ENCODE results near the gene CHST9.
"Not testable (repeated sequence)": the region's sequence is repeated elsewhere in the genome, so short reads cannot be mapped to it uniquely, and the experiment has no call there.

CHST9 gene

DNA sequence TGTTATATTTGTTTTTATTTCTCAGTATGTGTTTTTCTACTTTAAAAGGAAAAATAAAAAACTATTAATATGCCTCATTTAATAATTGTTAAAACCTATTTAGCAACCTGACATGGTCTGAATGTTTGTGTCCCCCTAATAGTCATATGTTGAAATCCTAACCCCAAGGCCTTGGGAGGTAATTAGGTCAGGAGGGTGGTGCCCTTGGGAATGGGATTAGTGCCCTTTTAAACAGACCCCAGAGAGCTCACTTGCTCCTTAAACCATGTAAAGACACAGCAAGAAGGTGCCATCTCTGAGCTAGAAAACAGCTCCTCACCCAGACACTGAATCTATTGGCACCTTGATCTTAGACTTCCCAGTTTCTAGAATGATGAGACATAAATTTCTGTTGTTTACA lies 71.8 kb downstream of the CHST9 start:
- no peak overlapping the region for H3K27ac ChIP-seq
- TF ChIP-seq, protein P1, sequence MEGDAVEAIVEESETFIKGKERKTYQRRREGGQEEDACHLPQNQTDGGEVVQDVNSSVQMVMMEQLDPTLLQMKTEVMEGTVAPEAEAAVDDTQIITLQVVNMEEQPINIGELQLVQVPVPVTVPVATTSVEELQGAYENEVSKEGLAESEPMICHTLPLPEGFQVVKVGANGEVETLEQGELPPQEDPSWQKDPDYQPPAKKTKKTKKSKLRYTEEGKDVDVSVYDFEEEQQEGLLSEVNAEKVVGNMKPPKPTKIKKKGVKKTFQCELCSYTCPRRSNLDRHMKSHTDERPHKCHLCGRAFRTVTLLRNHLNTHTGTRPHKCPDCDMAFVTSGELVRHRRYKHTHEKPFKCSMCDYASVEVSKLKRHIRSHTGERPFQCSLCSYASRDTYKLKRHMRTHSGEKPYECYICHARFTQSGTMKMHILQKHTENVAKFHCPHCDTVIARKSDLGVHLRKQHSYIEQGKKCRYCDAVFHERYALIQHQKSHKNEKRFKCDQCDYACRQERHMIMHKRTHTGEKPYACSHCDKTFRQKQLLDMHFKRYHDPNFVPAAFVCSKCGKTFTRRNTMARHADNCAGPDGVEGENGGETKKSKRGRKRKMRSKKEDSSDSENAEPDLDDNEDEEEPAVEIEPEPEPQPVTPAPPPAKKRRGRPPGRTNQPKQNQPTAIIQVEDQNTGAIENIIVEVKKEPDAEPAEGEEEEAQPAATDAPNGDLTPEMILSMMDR (conservative IDR thresholded peaks at IDR 0.05) = no peak

DNA sequence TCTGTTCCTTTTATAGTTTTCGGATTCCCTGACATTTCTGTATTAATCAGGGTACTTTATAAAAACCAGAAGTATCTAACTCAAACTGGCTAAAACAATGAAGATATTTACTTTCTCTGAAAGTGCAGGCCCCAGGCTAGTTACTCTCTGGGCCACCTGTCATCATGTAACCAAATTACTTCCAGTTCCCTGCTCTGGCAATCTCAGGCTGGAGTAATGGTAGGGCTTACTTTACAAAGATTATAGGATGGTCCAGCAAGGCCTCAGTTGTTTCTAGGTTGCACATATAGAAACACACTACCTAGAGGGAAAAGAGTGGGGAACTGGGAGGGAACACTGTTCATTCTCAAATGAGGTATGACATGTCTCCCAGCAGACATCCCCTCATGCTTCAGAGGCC lies 74.8 kb downstream of the CHST9 start:
- H3K27ac ChIP-seq = no peak overlapping the region
- TF ChIP-seq, protein P1 (conservative IDR thresholded peaks at IDR 0.05) = no peak

DNA sequence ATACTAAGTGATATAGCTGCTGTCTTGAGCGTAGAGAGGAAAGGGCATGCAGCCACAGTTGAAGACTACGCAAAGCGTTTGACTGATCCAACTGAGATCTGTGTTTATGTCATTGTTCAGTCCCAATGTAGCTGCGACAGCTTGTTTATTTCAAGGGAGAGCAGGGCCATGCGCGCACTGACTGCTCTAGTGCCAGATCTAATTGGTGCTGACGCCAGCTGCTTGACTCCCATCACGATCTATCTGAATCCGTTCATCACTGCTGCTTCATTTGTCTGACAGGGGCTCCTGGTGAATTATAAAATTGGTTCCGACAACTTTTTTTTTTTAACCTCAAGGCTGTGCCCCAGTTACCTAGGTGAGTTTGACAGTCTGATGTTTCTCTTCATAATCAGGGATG lies 75.7 kb downstream of the CHST9 start:
- H3K27ac ChIP-seq = no peak overlapping the region
- TF ChIP-seq, protein P1 (conservative IDR thresholded peaks at IDR 0.05) = no peak

DNA sequence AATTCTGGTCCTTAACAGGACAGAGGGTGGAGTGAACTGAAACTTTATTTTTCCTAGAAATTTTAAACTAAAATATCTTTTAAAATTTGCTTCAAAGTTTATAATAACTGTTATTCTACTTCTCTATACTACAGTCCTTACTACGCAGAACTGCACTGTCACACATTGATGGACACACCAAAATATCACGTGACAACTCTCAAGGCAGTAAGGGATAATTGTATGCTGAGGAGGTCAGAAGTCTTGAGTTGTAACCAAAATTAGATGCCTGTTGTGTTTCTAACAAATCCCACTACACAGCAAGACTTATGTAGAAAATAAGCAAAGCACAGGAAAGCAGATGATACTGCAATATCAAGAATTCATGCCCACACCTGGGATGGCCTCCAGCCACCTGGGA lies 76.3 kb downstream of the CHST9 start:
- no peak overlapping the region for H3K27ac ChIP-seq
- TF ChIP-seq, protein P1 (conservative IDR thresholded peaks at IDR 0.05) = no peak

DNA sequence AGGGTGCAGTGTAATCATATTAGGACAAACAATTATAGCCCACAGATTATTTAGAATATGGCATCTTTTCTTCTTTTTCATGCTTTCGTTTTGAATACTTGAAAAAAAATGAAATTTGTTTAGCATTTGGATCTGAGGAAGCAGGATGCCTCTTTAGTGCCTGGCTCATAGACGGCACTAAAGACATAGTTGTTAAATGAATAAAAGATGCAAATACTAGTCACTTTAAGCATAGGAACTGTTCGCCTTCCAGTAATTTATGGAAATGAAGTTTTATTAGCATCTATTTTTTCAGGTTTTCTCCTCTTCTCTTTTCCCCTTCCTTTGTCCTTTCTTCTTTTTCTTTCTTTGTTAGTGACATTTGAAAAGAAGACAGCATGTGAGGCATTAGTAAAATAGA lies 80.4 kb downstream of the CHST9 start:
- TF ChIP-seq, protein P1 (conservative IDR thresholded peaks at IDR 0.05) = no peak

DNA sequence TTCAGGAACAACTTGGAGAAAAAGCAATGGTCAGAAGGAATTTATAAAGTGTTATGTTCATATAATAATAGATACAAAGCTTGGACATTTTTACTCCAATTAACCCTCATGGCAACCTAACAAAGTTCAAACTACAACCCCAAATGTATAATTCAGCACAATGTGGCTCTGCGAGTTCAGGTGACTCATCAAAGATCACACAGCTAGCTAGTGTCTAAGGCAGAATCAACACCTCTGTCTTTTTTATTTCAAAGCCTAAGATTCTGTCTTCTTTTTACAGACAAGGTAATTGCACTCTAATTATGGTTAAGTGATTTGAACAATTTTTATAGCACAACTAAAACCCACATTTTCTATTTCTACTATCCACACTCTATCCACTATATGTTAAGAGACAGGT lies 90.5 kb downstream of the CHST9 start:
- H3K27ac ChIP-seq = no peak overlapping the region
- TF ChIP-seq, protein P1 (conservative IDR thresholded peaks at IDR 0.05) = no peak

More for the DNA sequence above, 80.4 kb downstream of the CHST9 start:
- no peak overlapping the region for H3K27ac ChIP-seq

DNA sequence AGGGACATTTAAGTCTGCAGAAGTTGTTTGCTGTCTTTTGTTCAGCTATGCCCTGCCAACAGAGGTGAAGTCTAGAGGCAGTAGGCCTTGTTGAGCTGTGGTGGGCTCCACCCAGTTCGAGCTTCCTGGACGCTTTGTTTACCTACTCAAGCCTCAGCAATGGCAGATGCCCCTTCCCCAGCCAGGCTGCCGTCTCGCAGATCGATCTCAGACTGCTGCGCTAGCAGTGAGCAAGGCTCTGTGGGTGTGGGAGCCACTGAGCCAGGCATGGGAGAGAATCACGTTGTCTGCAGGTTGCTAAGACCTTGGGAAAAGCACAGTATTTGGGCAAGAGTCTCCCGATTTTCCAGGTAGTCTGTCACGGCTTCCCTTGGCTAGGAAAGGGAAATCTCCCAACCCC lies 91.8 kb downstream of the CHST9 start:
- H3K27ac ChIP-seq = not testable (repeated sequence)

DNA sequence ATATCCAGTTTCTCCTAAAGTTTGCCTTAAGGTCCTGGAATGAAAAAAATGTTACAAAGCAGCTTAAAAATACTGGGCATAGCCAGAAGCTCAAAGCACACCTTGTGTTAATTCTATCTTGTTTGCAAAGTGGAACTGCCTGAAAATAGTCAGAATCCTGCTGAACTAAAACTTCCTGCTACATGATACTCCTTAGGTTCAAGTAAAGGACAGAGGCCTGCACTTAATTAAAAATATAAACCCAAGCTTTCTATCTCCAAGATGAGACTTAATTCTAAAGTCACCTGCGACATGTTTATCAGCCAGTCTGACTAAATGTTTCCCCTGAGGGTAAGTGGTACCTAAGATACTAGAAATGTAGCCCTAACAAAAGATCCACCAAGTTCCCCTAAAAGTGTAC lies 103.4 kb downstream of the CHST9 start:
- TF ChIP-seq, protein P1 (conservative IDR thresholded peaks at IDR 0.05) = no peak

More for the DNA sequence above, 103.4 kb downstream of the CHST9 start:
- H3K27ac ChIP-seq = no peak overlapping the region

Measured in VCaP (cell line).